Urothelium cell line (cell line): Measurements from ENCODE around the gene LGALS4.
"Not testable (repeated sequence)": the region's sequence is repeated elsewhere in the genome, so short reads cannot be mapped to it uniquely, and the experiment has no call there.

Source experiments
- DNase-seq: peaks from one replicate; pipeline ENCODE4 v3.0.0; 2011; ENCODE audit warnings: low spot score, mixed read lengths
- FAIRE-seq: peaks from 2 replicates; lab custom pipeline; 2011; peaks lifted over from hg19 to GRCh38; lab: Jason Lieb, UNC

The LGALS4 gene

DNA sequence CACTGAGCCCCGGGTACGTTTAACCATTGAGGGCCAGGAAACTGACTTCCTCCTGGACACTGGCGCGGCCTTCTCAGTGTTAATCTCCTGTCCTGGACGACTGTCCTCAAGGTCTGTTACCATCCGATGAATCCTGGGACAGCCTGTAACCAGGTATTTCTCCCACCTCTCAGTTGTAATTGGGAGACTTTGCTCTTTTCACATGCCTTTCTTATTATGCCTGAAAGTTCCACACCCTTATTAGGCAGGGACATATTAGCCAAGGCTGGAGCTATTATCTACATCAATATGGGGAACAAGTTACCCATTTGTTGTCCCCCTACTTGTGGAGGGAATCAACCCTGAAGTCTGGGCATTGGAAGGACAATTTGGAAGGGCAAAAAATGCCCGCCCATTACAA lies 13.2 kb upstream of the LGALS4 start:
- DNase-seq, FAIRE-seq: not testable (repeated sequence)

DNA sequence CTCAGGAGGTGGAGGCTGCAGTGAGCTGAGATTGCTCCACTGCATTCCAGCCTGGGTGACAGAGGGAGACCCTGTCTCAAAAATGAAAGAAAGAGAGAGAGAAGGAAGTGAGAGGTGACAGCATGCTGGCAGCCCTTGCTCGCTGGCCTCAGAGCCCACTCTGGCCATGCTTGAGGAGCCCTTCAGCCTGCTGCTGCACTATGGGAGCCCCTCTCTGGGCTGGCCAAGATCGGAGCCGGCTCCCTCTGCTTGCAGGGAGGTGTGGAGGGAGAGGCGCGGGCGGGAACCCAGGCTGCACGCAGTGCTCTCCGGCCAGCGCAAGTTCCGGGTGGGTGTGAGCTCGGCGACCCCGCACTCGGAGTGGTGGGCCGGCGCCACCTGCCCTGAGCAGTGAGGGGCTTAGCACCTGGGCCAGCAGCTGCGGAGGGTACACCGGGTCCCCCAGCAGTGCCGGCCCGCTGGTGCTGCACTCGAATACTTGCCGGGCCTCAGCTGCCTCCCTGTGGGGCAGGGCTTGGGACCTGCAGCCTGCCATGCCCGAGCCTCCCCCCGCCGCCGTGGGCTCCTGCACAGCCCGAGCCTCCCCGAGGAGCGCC lies 8.6 kb upstream of the LGALS4 start:
- not testable (repeated sequence) for FAIRE-seq, DNase-seq

DNA sequence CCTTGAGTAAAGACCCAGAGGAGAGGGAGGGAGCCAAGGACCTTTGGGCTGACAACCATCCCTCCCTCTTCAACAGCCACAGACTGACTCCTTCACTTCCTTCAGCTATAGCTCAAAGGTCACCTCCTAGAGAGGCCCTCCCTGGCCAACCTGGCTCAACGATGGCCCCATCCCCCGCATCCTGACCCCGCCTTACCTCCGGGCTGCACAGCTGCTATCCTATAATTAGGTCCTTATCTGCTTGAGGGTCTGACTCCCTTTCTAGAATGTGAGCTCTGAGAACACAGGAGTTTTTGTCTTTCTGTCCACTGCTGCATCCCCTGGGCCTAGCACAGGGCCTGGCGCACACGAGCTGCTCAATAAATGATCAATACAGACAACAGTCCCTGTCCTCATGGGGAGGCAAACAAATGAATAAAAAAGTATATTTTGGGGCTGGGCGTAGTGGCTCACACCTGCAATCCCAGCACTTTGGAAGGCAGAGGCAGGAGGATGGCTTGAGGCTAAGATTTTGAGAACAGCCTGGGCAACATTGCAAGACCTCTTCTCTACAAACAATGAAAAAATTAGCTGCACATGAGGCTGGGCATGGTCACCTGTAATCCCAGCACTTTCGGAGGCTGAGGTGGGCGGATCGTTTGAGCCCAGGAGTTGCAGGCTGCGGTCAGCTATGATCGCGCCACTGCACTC lies 6.6 kb upstream of the LGALS4 start:
- no peak for FAIRE-seq
- no peak for DNase-seq

DNA sequence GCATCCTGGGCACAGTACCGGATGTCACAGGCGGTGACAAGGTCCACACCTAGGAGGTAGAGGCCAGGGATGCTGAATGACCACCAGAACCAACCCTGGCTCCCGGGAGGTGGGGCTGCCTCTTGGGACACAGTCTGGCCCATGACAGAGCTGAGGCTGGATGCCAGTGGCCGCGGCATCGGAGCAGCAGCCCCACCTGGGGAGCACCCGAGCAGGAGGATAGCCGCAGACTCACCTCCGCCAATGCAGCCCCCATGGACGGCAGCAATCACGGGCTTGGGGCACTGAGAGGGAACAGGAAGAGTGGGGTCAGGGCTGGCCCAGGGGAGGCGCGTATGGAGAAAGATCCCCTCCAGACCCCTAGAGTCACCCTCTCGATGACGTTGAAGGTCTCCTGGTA lies 4.3 kb upstream of the LGALS4 start:
- no peak for DNase-seq
- no peak for FAIRE-seq

DNA sequence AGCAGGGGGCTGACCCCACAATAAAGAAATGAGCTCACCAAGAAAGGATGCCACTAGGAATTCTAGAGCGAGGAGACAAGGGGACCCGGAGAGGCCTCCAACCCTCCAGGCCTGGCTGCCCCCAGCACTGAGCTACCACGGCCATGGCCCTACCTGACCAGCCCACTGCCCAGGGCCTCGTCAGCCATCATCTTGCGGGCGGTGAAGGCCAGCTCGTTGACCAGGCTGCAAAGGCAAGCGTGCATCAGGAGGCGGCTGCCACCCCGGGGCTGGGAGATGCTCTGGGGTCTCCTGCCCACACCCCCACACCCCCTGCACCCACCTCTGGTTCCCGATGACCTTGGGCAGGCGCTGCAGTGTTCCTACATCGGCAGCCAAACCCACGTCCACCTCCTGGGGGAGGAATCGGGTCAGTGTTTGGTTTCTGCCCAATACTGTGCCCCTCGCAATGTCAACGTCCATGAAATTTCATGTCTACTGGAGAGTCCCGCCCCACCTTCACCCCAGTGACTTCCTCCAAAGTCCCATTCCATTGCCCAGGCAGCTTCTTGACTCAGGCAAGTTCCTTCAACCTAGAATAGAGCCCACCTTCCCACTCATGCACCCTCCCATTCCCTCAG lies 3.5 kb upstream of the LGALS4 start:
- FAIRE-seq: no peak
- DNase-seq: no peak

DNA sequence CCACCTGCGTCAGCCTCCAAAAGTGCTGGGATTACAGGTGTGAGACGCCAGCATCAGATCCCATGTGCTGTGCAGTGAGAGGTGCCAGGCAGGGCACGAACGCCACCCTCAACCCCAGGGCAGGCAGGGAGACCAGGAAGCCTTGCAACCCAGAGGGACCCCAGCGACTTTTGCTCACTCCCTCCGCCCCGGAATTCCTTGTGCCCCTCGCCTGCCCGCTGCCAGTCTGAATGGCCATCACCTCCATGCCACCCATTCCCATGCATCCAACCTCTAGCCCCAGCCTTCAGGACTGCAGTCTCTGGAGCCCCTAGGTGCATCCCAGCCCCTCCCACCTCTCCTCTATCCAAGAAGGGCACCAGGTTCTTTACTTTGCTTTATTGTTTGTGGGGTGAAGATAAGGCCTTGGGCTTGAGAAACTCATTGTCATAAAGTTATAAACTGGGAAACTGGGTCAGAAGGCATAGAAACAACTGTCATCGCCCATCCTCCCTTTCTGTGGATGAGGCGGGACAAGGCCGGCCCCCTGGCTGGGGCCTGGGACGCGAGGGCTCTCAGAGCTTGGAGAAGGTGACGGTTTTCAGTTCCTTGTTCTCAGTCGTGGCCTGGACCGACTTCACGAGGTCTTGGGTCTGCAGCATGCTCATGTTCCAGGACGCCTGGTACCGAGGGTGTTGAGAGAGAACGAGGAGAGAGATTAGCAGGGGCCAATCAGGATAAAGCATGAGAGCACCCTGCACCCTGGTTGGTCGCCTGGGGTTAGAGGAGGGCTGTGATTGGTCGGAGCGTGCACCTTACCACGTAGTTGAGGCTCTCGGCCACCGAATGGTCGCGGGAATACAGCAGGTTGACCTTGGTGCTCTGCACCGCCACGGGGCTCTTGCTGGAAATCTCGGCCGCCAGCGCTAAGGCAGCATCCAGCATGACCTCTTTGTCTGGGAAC lies 2.6 kb upstream of the LGALS4 start:
- DNase-seq (no peak), FAIRE-seq (no peak)

DNA sequence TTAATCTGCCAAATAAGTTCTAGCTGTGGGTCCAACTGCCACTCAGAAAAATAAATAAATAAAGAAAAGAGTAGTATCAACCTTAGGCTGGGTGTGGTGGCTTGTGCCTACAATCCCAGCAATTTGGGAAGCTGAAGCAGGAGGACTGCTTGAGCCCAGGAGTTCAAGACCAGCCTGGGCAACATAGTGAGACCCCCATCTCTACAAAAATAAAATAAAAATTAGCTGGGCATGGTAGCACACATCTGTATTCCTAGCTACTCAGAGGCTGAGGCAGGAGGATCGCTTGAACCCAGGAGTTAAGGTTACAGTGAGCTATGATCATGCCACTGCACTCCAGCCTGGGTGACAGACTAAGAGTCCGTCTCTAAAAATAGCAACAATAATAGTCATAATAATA lies 1.2 kb upstream of the LGALS4 start:
- not testable (repeated sequence) for DNase-seq, FAIRE-seq

DNA sequence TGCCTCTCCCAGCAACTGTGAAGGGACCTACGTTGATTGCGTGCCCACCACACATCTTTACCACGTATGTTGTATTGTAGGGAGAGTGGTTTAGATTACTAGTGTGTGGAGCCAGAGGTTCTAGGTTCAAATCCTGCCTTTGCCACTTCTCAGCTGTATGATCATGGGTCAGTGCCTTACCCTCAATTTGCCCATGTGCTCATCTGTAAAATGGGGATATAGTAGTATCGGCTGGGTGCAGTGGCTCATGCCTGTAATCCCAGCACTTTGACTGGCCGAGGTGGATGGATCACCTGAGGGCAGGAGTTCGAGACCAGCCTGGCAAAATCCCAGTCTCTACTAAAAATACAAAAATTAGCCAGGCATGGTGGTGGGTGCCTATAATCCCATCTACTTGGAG lies 578 bp upstream of the LGALS4 start:
- no peak for FAIRE-seq
- no peak for DNase-seq

DNA sequence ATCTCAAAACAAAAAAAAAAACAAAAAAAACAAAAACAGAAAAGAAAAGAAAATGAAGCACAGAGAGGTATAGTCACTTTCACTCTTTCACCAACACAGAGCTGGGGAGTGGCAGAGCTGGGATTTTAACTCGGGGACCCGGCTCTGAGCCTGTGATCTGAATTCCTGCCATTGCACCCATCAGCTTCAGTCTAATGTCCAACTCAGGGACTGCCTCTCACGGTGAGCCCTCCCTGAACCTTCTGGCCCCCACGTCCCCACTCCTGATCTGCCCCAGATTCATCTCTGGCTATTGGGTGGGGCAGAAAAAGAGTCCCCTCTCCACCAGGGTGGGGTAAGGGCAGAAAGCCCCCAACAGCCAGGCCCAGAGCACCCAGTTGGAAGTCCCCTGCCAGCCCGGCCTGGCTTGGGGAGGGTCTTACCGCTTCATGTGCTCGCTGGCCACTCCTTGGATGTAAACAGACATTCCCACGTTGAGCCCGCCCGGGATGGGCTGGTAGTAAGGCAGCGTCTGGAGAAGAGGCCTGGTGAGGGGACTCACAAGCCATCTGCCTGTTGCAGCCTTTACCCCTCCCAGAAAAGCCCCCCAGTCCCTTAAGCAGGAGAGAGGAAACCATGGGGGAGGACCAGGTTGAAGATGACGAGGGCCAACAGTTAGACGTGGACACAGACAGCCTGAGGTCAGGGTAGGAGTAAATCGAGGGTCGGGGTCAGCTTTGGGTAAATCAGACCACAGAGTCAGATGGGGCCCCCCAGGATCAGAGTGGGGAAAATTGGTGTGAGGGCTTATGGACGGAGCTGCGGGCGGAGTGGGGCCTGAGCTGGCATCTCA lies 520 bp downstream of the LGALS4 start:
- DNase-seq (no peak), FAIRE-seq (no peak)

DNA sequence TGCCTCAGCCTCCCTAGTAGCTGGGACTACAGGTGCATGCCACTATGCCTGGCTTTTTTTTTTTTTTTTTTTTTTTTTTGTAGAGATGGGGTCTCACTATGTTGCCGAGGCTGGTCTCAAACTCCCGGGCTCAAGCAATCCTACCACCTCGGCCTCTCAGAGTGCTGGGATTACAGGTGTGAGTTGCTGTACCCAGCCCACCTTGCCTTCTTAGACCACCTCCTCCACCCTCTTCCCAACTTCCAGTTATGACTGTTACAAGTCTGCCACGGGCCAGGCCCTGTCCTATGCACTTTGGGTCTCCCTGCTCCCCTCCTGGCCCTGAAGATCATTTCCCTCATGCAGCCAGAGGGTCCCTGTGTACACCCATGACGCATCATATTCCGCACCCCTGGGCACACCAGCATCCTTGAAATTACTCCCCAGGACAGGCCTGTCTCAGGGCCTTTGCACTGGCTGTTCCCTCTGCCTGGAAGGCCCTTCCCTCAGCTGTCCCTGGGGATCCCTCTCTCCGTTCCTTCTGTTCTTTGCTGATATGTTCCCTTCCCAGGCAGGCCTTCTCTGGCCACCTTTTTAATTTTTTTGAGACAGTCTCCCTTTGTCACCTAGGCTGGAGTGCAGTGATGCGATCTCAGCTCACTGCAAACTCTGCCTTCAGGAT lies 3.0 kb downstream of the LGALS4 start:
- no peak for FAIRE-seq
- DNase-seq: no peak

DNA sequence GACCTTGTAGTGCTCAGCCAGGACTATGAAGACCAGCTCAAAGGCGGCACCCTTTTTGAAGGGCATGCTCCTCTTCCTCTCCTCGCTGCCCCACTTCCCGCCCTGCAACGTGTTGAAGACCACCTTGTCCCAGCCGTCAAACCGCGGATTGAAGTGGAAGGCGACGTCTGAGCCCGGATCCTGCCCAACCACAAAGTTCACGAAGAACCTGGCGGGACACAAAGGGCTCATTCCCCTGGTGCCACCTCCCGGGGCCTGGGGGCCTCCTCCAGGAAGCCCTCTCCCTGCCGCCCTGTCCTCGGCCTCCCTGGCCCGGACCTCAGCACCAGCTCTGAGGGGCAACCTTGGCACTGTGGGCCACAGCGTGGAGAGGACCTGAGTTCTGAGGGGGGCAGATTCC lies 4.0 kb downstream of the LGALS4 start:
- DNase-seq: no peak
- no peak for FAIRE-seq

DNA sequence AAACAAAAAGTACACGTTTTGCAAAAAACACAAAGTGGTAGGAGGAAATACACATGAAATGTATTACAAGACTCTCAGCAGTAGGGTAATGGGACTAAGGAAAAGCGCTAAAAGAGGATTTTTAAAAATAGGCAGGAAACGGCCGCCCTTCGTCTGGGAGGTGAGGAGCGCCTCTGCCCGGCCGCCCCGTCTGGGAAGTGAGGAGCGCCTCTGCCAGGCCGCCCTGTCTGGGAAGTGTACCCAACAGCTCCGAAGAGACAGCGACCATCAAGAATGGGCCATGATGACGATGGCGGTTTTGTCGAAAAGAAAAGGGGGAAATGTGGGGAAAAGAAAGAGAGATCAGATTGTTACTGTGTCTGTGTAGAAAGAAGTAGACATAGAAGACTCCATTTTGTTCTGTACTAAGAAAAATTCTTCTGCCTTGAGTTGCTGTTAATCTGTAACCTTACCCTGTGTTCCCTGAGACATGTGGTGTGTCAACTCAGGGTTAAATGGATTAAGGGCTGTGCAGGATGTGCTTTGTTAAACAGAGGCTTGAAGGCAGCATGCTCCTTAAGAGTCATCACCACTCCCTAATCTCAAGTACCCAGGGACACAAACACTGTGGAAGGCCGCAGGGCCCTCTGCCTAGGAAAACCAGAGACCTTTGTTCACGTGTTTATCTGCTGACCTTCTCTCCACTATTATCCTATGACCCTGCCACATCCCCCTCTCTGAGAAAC lies 5.2 kb downstream of the LGALS4 start:
- not testable (repeated sequence) for FAIRE-seq, DNase-seq

DNA sequence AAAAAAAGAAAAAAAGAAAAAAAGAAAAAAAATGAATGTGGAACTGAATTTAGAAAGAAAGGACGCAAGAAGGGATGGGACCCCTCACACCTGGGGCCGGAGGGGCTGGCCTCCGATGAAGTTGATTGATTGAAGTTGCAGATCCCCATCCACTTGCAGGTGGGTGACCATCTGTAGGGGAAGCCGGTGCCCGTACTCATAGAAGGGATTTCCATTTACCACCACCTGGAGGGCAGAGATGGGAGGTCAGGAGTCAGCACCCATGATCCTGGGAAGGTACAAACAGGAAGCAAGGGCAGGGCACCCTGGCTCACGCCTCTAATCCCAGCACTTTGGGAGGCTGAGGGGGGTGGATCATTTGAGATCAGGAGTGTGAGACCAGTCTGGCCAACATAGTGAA lies 6.4 kb downstream of the LGALS4 start:
- no peak for DNase-seq
- FAIRE-seq: no peak

DNA sequence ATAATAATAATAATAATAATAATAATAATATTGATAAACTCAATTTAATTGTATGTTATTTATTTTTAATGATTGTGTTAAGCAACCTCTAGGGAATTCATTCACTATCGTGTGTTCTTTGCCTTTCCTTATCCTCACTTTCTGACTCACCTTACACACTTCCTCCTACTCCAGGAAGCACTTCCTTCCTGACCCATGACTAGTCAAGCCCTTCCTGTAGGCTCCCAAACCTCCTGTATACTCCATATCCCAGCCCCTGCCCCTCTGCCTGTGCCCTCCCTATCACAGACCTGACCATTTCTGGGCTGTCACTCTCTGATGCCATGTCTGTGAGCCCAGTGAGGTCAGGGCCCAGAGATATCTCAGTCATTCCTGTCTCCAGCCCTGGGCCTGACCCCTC lies 7.6 kb downstream of the LGALS4 start:
- no peak for FAIRE-seq
- no peak for DNase-seq

DNA sequence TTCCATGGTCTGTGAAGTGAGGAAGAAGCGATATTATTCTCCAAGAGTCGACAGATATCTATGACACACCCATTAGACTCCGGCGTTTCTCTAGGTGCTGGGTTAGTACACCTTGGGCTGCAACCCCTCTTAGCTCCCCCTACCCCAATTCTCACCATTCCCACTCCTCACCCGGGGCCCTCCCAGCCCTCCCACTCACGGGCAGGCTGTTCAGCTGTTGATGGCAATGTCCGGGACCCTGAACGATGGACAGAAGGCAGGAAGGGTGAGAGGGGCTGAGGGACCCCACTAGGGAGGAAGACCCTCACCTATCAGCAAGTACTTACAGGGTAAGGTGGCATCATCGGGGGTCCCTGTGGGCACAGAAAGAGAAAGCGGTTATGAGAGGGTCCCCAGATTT lies 9.2 kb downstream of the LGALS4 start:
- FAIRE-seq (no peak), DNase-seq (no peak)

DNA sequence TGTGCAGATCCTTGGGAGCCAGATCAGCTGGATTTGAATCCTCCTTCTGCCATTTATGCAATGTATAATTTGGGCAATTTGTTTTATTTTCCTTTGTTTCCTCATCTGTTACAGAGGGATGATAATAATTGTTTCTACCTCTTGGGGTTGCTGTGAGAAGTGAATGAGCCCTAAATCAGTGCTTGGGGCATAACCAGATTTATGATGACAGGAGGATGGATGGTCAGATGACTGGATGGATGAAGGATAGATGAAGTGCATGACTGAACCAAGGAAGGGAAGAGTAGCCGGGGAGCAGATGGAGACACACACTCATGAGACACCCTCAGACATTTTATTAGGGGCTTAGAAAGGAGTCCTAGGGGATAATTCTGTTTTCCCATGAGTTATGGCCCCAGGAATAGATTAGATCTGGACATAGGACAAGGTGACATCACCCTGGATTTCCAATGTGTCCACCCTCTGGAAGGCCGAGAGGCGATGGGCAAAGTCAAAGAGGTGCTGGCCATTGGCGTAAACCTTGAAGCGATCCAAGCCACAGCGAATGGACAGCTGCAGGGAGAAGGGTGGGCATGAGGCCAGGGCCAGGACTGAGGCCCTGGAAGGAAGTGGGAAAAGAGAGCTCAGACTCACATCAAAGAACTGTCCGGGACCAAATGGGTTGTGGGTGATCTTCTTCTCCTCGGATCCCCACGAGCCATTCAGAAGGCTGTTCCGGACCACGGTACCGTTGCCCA lies 11.2 kb downstream of the LGALS4 start:
- no peak for DNase-seq
- FAIRE-seq: no peak

DNA sequence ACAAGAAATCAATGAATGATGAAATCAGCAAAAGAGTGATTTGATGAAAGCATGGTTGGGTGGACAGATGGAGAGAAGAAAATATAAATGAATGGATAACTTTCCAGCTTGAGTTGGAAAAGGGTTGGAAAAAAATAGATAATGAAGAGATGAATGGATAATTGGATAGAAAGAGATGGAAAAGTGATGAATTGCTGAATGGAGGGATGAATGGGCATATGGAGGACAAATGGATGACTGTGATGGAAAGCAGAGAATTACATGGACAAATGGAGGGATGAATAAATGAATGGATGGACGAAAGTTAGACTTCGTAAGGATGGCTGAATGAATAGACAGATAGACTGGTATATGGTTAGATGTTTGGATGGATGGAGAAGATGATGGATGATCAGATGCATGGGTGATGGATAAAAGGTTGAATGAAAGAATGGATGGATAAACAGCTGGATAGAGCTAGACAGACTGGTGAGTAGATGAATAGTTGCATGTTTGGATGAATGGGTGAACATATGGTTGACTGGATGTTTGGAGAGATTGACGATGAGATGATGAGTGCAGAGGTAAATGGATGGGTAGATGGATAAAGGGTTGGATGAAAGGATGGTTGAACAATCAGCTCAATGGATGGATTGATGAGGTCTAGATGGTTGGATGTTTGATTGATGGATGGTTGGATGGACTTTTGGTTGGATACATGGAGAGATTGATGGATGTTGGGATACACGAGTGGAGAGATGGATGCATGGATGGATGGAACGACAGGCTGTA lies 12.0 kb downstream of the LGALS4 start:
- DNase-seq: no peak
- no peak for FAIRE-seq

DNA sequence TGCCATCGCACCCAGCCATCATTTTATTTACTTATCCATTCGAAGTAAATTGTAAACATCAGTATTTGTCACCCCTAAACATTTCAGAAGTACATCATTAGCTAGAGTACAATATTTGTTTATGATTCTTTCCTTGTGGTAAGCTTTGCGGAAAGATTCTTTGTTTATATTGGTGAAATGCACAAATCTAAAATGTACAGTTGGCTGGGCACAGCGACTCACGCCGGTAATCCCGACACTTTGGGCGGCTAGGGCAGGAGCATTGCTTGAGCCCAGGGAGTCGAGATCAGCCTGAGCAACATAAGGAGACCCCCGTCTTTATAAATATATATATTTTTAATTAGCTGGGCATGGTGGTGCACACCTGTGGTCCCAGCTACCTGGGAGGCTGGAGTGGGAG lies 13.6 kb downstream of the LGALS4 start:
- DNase-seq (no peak), FAIRE-seq (no peak)
